H1 (cell line): ENCODE results near the gene PRSS21. TPM values are rescaled to one million over a fixed set of nuclear protein-coding genes. Genes with fewer than 3 reads are reported as not detected.

Experiments
- CTCF ChIA-PET: fragments of 300-600 bp; sonication (Branson Sonifier 250); formaldehyde crosslinking; loops from one replicate; lab custom pipeline; 2021; ENCODE audit not compliant: partially characterized antibody; lab: Charles Lee
- POLR2A ChIA-PET: fragments of 300-600 bp; sonication (Branson Sonifier 250); formaldehyde crosslinking; loops from one replicate; lab custom pipeline; 2021; ENCODE audit warnings: inconsistent platforms; ENCODE audit not compliant: partially characterized antibody; lab: Charles Lee
- DNase-seq, 2 experiments: peaks; one replicate each; pipeline versions ENCODE4 v3.0.0 to v3.0.0-alpha.2; 2010 to 2022; ENCODE audit warnings: low spot score in 2 of 2, low read depth in 1 of 2, mixed read lengths in 1 of 2
- FAIRE-seq: peaks from 2 replicates; lab custom pipeline; 2011; peaks lifted over from hg19 to GRCh38; lab: Jason Lieb, UNC
- H2AFZ ChIP-seq: 2 replicates; pipeline ENCODE4 v1.8.1; 2012; ENCODE audit warnings: low read length, inconsistent platforms
- H2AK5ac ChIP-seq: 2 replicates; pipeline ENCODE4 v1.6.1; 2013; ENCODE audit warnings: low read depth, low read length
- H2BK120ac ChIP-seq: replicated peaks from 2 replicates; pipeline ENCODE3; 2013; ENCODE audit warnings: low read depth, low read length, inconsistent platforms
- H2BK12ac ChIP-seq: 2 replicates; pipeline ENCODE4 v1.6.1; 2013; ENCODE audit warnings: low read depth, low read length
- H2BK15ac ChIP-seq: 2 replicates; pipeline ENCODE4 v1.6.1; 2013; ENCODE audit warnings: low read length
- H2BK20ac ChIP-seq: 2 replicates; pipeline ENCODE4 v1.6.1; 2013; ENCODE audit warnings: low read length
- H2BK5ac ChIP-seq: 2 replicates; pipeline ENCODE4 v1.6.1; 2013; ENCODE audit warnings: low read depth, low read length
- H3K14ac ChIP-seq: 2 replicates; pipeline ENCODE4 v1.6.1; 2013; ENCODE audit warnings: inconsistent platforms; ENCODE audit not compliant: insufficient read length
- H3K18ac ChIP-seq: 2 replicates; pipeline ENCODE4 v1.6.1; 2013; ENCODE audit warnings: low read length; ENCODE audit errors: extremely low read depth
- H3K23ac ChIP-seq: 2 replicates; pipeline ENCODE4 v1.6.1; 2013; ENCODE audit warnings: inconsistent platforms; ENCODE audit not compliant: insufficient read length
- H3K23me2 ChIP-seq: 2 replicates; pipeline ENCODE4 v1.6.1; 2013; ENCODE audit warnings: low read depth, low read length
- H3K27ac ChIP-seq: 2 replicates; pipeline ENCODE4 v1.6.1; 2011; ENCODE audit warnings: low read depth, low read length, inconsistent platforms
- H3K27me3 ChIP-seq, 4 experiments: replicated peaks in 1 of 4; 1 replicate in 1 of 4; 2 replicates in 3 of 4; pipeline versions ENCODE4 v1.6.1 to v1.8.1; 2011 to 2013; ENCODE audit warnings: low read length in 3 of 4, mild to moderate bottlenecking in 3 of 4, inconsistent platforms in 2 of 4, mixed read lengths in 2 of 4, moderate library complexity in 1 of 4; ENCODE audit not compliant: control insufficient read depth in 3 of 4, insufficient read depth in 3 of 4; ENCODE audit errors: extremely low read depth in 1 of 4
- H3K36me3 ChIP-seq, 4 experiments: 2 replicates each; pipeline versions ENCODE4 v1.6.1 to v1.8.1; 2011 to 2013; ENCODE audit warnings: mild to moderate bottlenecking in 4 of 4, low read length in 3 of 4, moderate library complexity in 2 of 4, control low read depth in 1 of 4, inconsistent platforms in 1 of 4; ENCODE audit not compliant: insufficient read depth in 4 of 4, control insufficient read depth in 2 of 4
- H3K4ac ChIP-seq: replicated peaks from 2 replicates; pipeline ENCODE3; 2013; ENCODE audit warnings: low read length, low read depth, mixed read lengths, inconsistent platforms; ENCODE audit not compliant: insufficient read length
- H3K4me1 ChIP-seq, 4 experiments: replicated peaks in 1 of 4; 1 replicate in 1 of 4; 2 replicates in 3 of 4; pipeline versions ENCODE4 v1.6.1 to v1.8.1; 2011 to 2013; ENCODE audit warnings: low read length in 3 of 4, inconsistent platforms in 2 of 4, mixed read lengths in 1 of 4; ENCODE audit not compliant: insufficient read depth in 4 of 4, control insufficient read depth in 3 of 4
- H3K4me2 ChIP-seq, 2 experiments: 2 replicates each; pipeline versions ENCODE4 v1.6.1 to v1.8.1; 2011 to 2013; ENCODE audit warnings: low read depth in 2 of 2, low read length in 2 of 2, control low read depth in 1 of 2, inconsistent platforms in 1 of 2, mild to moderate bottlenecking in 1 of 2; ENCODE audit not compliant: insufficient read depth in 1 of 2
- H3K4me3 ChIP-seq, 4 experiments: fragments of 200-600, 300-600 bp in 1 of 4; sonication (generic), shearing (Covaris generic), sonication (Bioruptor Twin) in 1 of 4; 2 replicates each; pipeline versions ENCODE4 v1.5.1 to v1.8.1; 2011 to 2016; ENCODE audit warnings: low read length in 4 of 4, low read depth in 3 of 4, control low read depth in 2 of 4, inconsistent platforms in 2 of 4, mild to moderate bottlenecking in 2 of 4, mixed read lengths in 1 of 4, moderate library complexity in 1 of 4; ENCODE audit not compliant: insufficient read depth in 2 of 4; ENCODE audit errors: extremely low read depth in 1 of 4
- H3K56ac ChIP-seq: replicated peaks from 2 replicates; pipeline ENCODE3; 2013; ENCODE audit warnings: low read depth, mild to moderate bottlenecking, mixed read lengths, low read length, inconsistent platforms; ENCODE audit not compliant: insufficient read length
- H3K79me1 ChIP-seq: 2 replicates; pipeline ENCODE4 v1.6.1; 2013; ENCODE audit warnings: low read depth, low read length, control low read depth
- H3K79me2 ChIP-seq, 2 experiments: 2 replicates each; pipeline versions ENCODE4 v1.6.1 to v1.8.1; 2012 to 2013; ENCODE audit warnings: low read length in 2 of 2, mild to moderate bottlenecking in 2 of 2, inconsistent platforms in 1 of 2; ENCODE audit not compliant: insufficient read depth in 2 of 2, control insufficient read depth in 1 of 2
- H3K9ac ChIP-seq, 4 experiments: replicated peaks in 1 of 4; 1 replicate in 1 of 4; 2 replicates in 3 of 4; pipeline versions ENCODE4 v1.6.1 to v1.8.1; 2011 to 2013; ENCODE audit warnings: low read depth in 3 of 4, low read length in 3 of 4, control low read depth in 2 of 4, mild to moderate bottlenecking in 2 of 4, moderate library complexity in 2 of 4, inconsistent platforms in 1 of 4; ENCODE audit errors: extremely low read depth in 1 of 4
- H3K9me3 ChIP-seq, 2 experiments: 2 replicates each; pipeline versions ENCODE4 v1.6.1 to v1.8.1; 2012 to 2013; ENCODE audit warnings: mild to moderate bottlenecking in 2 of 2, moderate library complexity in 2 of 2, control low read depth in 1 of 2, inconsistent platforms in 1 of 2, low read depth in 1 of 2, low read length in 1 of 2, mixed read lengths in 1 of 2; ENCODE audit not compliant: insufficient read depth in 2 of 2
- H4K20me1 ChIP-seq, 2 experiments: replicated peaks in 1 of 2; 2 replicates each; pipeline versions ENCODE3 to v1.8.1; 2011 to 2013; ENCODE audit warnings: inconsistent platforms in 2 of 2, low read length in 2 of 2, mild to moderate bottlenecking in 1 of 2; ENCODE audit not compliant: insufficient read depth in 2 of 2, control insufficient read depth in 1 of 2
- H4K5ac ChIP-seq: 2 replicates; pipeline ENCODE4 v1.6.1; 2013; ENCODE audit warnings: low read length, low read depth, mixed read lengths, inconsistent platforms; ENCODE audit not compliant: insufficient read length
- H4K8ac ChIP-seq: 2 replicates; pipeline ENCODE4 v1.8.0; 2013; ENCODE audit warnings: mild to moderate bottlenecking, moderate library complexity, low read length, inconsistent platforms; ENCODE audit not compliant: insufficient read depth; ENCODE audit errors: extremely low read depth
- H4K91ac ChIP-seq: replicated peaks from 2 replicates; pipeline ENCODE3; 2013; ENCODE audit warnings: low read length, mixed read lengths, inconsistent platforms; ENCODE audit not compliant: insufficient read length
- KDM1A ChIP-seq: fragments of 200-600, 300-600 bp; sonication (generic); IDR thresholded peaks from 2 replicates; pipeline ENCODE4 v1.7.1; 2016; ENCODE audit warnings: mild to moderate bottlenecking, low read length, borderline replicate concordance
- RXRA ChIP-seq: IDR thresholded peaks from 2 replicates; pipeline ENCODE4 v1.6.1; 2011; ENCODE audit warnings: low read depth, mild to moderate bottlenecking, low read length, moderate library complexity; ENCODE audit not compliant: insufficient read depth
- SP4 ChIP-seq: IDR thresholded peaks from 2 replicates; pipeline ENCODE4 v1.6.1; 2012; ENCODE audit warnings: low read length, inconsistent platforms
- TAF7 ChIP-seq: optimal IDR thresholded peaks from 2 replicates; pipeline ENCODE3; 2011; ENCODE audit warnings: low read depth, mild to moderate bottlenecking, inconsistent platforms, low read length, moderate library complexity, borderline replicate concordance
- WGBS, 2 experiments: shearing (Covaris generic) in 1 of 2; methylation state at CpG; one replicate each; pipeline versions ENCODE4 v1.1.6 to v1.1.7; 2013 to 2015; ENCODE audit warnings: low lambda C conversion rate in 2 of 2, mixed read lengths in 2 of 2, inconsistent platforms in 1 of 2, low coverage in 1 of 2, missing lambda C conversion rate in 1 of 2; ENCODE audit not compliant: insufficient replicate concordance in 2 of 2, insufficient coverage in 1 of 2, insufficient read length in 1 of 2; ENCODE audit errors: extremely low coverage in 1 of 2, missing lambda C conversion rate in 1 of 2; 5-methylcytosine and 5-hydroxymethylcytosine counted together
- polyA plus RNA-seq, 7 experiments: library from polyadenylated mRNA; depleted of rRNA in 3 of 7; stranded (reverse) in 5 of 7; unstranded in 2 of 7; fragments of >200 nt in 5 of 7; fragments of 200-250 nt in 2 of 7; gene quantifications; 1 replicate in 5 of 7; 2 replicates in 1 of 7; 4 replicates in 1 of 7; pipeline versions ENCODE4 v1.2.1 to v1.2.3, GENCODE V29; 2011 to 2013; ENCODE audit warnings: missing spikeins in 2 of 7, mixed read lengths in 2 of 7
- total RNA-seq: library from RNA; stranded (reverse); fragmentation: NEBNext Ultra II Directional; extraction: Animal tissue kit (Norgen Biotek cat#: 25700); gene quantifications from 2 replicates; pipeline ENCODE4 v1.2.1, GENCODE V29; 2021
- TF ChIP-seq, protein P1 (sequence below): IDR thresholded peaks from 2 replicates; pipeline ENCODE4 v1.6.1; 2011; ENCODE audit warnings: low read length, improper control_type of control experiment
- TF ChIP-seq, protein P2 (sequence below): IDR thresholded peaks from 2 replicates; pipeline ENCODE4 v1.6.1; 2012; ENCODE audit warnings: inconsistent platforms
- TF ChIP-seq, protein P3 (sequence below), 3 experiments: IDR thresholded peaks; 1 replicate in 2 of 3; 2 replicates in 1 of 3; pipeline versions ENCODE4 v1.5.1 to v1.6.1; 2011; ENCODE audit warnings: low read length in 3 of 3, mild to moderate bottlenecking in 3 of 3, inconsistent platforms in 2 of 3, low read depth in 1 of 3, moderate library complexity in 1 of 3; ENCODE audit not compliant: insufficient read depth in 1 of 3; ENCODE audit errors: control extremely low read depth in 1 of 3

PRSS21 gene
- total and polyA plus RNA-seq, 2 of the 8 experiments (the other 6 are each of a cell fraction or from before 2014, with no cell fraction given), result 0.76 to 1.0 TPM

DNA sequence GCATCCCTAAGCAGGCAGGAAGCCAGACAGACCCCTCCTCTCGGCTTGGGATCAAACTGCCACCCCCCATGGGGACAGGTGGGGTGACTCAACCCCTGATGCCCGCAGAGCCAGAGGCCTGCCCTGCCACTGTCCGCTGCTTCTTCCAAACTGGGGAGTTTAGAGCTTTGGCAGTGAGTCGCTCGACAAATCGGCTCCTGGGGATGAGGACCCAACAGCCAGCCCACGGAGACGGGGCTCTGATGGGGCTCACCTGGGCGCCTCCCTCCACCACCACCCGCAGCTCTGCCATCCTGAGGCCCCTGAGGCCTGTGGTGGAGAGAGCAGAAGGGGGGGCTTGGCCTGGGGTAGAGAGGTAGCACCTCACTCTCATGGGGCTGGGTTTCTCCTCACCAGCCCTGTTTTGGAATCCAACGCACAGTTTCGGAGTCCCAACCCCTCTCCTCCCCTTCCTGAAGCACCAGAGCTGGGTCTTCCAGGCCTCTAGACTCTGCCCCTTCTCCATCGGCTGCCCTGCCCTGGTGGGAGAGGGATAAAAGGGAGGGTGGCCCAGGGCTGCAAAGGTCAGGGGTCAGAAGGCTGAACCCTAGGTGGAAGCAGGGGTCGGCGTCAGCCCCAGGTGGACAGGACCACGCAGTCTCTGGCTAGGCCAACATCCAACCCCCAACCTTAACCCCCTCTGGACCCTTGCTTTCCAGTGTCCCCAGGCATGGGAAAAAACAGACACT, 35.1 kb downstream of the PRSS21 start:
- peaks cover 0 to 3% (median 0%) of the 10 kb centered on the region in 4 experiments; a peak in 1 of 8 replicates for H3K36me3 ChIP-seq
- H2BK120ac ChIP-seq, result no peak overlapping the region
- WGBS, 2 experiments, result 84% methylated on average over 14 of the region's 16 CpGs; no CpG with 5 or more reads in 1 of the 2 experiments
- no peaks in the 10 kb centered on the region for H3K4me1 ChIP-seq
- no peak overlapping the region for H2BK5ac ChIP-seq
- FAIRE-seq (no peak), DNase-seq (no peak)
- H3K23me2 ChIP-seq, result no peaks in the 10 kb centered on the region; the same call in 1 of the 2 replicates
- H3K27ac ChIP-seq, result no peak overlapping the region
- H2BK20ac ChIP-seq, result no peak overlapping the region
- H3K56ac ChIP-seq, result no peak overlapping the region
- H3K79me1 ChIP-seq, result no peaks in the 10 kb centered on the region
- no peak overlapping the region for H3K23ac ChIP-seq
- no peak overlapping the region for H3K14ac ChIP-seq
- no peak overlapping the region for H4K91ac ChIP-seq
- H3K4me3 ChIP-seq, result no peak overlapping the region
- no peak overlapping the region for H3K9ac ChIP-seq
- H2AFZ ChIP-seq, result no peak overlapping the region
- H3K4ac ChIP-seq, result no peak overlapping the region
- no peak overlapping the region for H4K5ac ChIP-seq
- no peak overlapping the region for H3K18ac ChIP-seq
- POLR2A ChIA-PET, result interaction anchor here (1.1 to 1.5 kb wide), 2 partner anchors 16 to 26 kb away, joined by 3 to 4 read pairs; no protein-coding TSS in a partner anchor
- peaks cover 0 to 8% (median 1%) of the 10 kb centered on the region in 4 experiments; a peak in 3 of 7 replicates for H3K27me3 ChIP-seq
- H2BK15ac ChIP-seq, result no peak overlapping the region
- peaks cover 8 to 15% of the 10 kb centered on the region in 2 experiments for H3K9me3 ChIP-seq
- no peak overlapping the region for H4K8ac ChIP-seq
- CTCF ChIA-PET, result interaction anchor here (1.0 to 7.3 kb wide), 4 partner anchors 10 to 20 kb away, joined by 3 to 74 read pairs (median 5); no protein-coding TSS in a partner anchor
- no peaks in the 10 kb centered on the region for H4K20me1 ChIP-seq
- no peak overlapping the region for H2AK5ac ChIP-seq
- H2BK12ac ChIP-seq, result no peak overlapping the region
- H3K4me2 ChIP-seq, result no peak overlapping the region
- no peaks in the 10 kb centered on the region for H3K79me2 ChIP-seq
- TF ChIP-seq RXRA, result no peak
- TF ChIP-seq SP4, result no peak
- no peak for TF ChIP-seq TAF7
- TF ChIP-seq, protein P1, sequence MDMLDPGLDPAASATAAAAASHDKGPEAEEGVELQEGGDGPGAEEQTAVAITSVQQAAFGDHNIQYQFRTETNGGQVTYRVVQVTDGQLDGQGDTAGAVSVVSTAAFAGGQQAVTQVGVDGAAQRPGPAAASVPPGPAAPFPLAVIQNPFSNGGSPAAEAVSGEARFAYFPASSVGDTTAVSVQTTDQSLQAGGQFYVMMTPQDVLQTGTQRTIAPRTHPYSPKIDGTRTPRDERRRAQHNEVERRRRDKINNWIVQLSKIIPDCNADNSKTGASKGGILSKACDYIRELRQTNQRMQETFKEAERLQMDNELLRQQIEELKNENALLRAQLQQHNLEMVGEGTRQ, result no peak
- TF ChIP-seq KDM1A, result no peak
- TF ChIP-seq, protein P2, sequence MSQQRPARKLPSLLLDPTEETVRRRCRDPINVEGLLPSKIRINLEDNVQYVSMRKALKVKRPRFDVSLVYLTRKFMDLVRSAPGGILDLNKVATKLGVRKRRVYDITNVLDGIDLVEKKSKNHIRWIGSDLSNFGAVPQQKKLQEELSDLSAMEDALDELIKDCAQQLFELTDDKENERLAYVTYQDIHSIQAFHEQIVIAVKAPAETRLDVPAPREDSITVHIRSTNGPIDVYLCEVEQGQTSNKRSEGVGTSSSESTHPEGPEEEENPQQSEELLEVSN, result no peak
- TF ChIP-seq, protein P3, sequence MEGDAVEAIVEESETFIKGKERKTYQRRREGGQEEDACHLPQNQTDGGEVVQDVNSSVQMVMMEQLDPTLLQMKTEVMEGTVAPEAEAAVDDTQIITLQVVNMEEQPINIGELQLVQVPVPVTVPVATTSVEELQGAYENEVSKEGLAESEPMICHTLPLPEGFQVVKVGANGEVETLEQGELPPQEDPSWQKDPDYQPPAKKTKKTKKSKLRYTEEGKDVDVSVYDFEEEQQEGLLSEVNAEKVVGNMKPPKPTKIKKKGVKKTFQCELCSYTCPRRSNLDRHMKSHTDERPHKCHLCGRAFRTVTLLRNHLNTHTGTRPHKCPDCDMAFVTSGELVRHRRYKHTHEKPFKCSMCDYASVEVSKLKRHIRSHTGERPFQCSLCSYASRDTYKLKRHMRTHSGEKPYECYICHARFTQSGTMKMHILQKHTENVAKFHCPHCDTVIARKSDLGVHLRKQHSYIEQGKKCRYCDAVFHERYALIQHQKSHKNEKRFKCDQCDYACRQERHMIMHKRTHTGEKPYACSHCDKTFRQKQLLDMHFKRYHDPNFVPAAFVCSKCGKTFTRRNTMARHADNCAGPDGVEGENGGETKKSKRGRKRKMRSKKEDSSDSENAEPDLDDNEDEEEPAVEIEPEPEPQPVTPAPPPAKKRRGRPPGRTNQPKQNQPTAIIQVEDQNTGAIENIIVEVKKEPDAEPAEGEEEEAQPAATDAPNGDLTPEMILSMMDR (IDR thresholded peaks at IDR 0.05; ENCODE audit: control extremely low read depth in 1 of 3, insufficient read depth in 1 of 3, low read depth in 1 of 3, low read length in 3 of 3), result no peak
